K562 (cell line): ENCODE measurements around the gene BHLHE40. TPM values are rescaled to one million over a fixed set of nuclear protein-coding genes. Genes with fewer than 3 reads are reported as not detected.

Experiments
- ARID3A ChIP-seq: IDR thresholded peaks from 2 replicates; pipeline ENCODE4 v1.6.1; 2012; ENCODE audit warnings: low read depth, low read length, improper control_type of control experiment, borderline replicate concordance
- BHLHE40 ChIP-seq: IDR thresholded peaks from 2 replicates; pipeline ENCODE4 v1.6.1; 2011; ENCODE audit warnings: low read length, improper control_type of control experiment
- C11orf30 ChIP-seq: fragments of 450-650 bp; IDR thresholded peaks from 2 replicates; pipeline ENCODE4 v1.6.1; 2016; ENCODE audit warnings: low read depth, mild to moderate bottlenecking
- CBX1 ChIP-seq: sonication (generic); IDR thresholded peaks from 2 replicates; pipeline ENCODE4 v1.6.1; 2016; ENCODE audit warnings: antibody characterized with exemption, low read depth, mild to moderate bottlenecking
- CC2D1A ChIP-seq: fragments of 450-650 bp; IDR thresholded peaks from 2 replicates; pipeline ENCODE4 v1.6.1; 2017; ENCODE audit warnings: mild to moderate bottlenecking
- E2F1 ChIP-seq: sonication (generic); formaldehyde crosslinking; IDR thresholded peaks from 2 replicates; pipeline ENCODE4 v1.8.1; 2023; ENCODE audit warnings: mild to moderate bottlenecking, missing genetic modification reagents, moderate library complexity
- HDAC2 ChIP-seq: fragments of 450-650 bp; IDR thresholded peaks from 2 replicates; pipeline ENCODE4 v1.6.1; 2016; ENCODE audit warnings: mild to moderate bottlenecking
- KLF1 ChIP-seq: fragments of 450-650 bp; IDR thresholded peaks from 2 replicates; pipeline ENCODE4 v1.6.1; 2016; ENCODE audit warnings: missing genetic modification characterization, missing compliant biosample characterization
- NEUROD1 ChIP-seq: fragments of 150-350 bp; IDR thresholded peaks from 2 replicates; pipeline ENCODE4 v1.6.1; 2014; ENCODE audit warnings: borderline replicate concordance, low read length, low read depth; ENCODE audit not compliant: partially characterized antibody
- NFE2L1 ChIP-seq: fragments of 450-650 bp; IDR thresholded peaks from 2 replicates; pipeline ENCODE4 v1.6.1; 2016; ENCODE audit warnings: missing genetic modification characterization, low read depth, mild to moderate bottlenecking, missing compliant biosample characterization, moderate library complexity, borderline replicate concordance
- PHF20 ChIP-seq: fragments of 450-650 bp; IDR thresholded peaks from 2 replicates; pipeline ENCODE4 v1.6.1; 2018; ENCODE audit not compliant: partially characterized antibody
- POLR2A ChIP-seq: fragments of 450-650 bp; conservative IDR thresholded peaks from 2 replicates; pipeline ENCODE4 v1.6.1; 2016
- RBM14 ChIP-seq: fragments of 200-400 bp; formaldehyde crosslinking; IDR thresholded peaks from 2 replicates; pipeline ENCODE4 v1.6.1; 2018; ENCODE audit warnings: low read depth, mild to moderate bottlenecking, low read length, moderate library complexity, borderline replicate concordance; ENCODE audit not compliant: insufficient read depth
- TEAD2 ChIP-seq: fragments of 450-650 bp; IDR thresholded peaks from 2 replicates; pipeline ENCODE4 v1.6.1; 2016; ENCODE audit warnings: missing genetic modification characterization, control low read depth, missing compliant biosample characterization
- TRIM24 ChIP-seq, 2 experiments: fragments of 450-650 bp; IDR thresholded peaks; 2 replicates each; pipeline ENCODE4 v1.6.1; 2016
- ZNF175 ChIP-seq: fragments of 200-800 bp; sonication (Bioruptor generic); IDR thresholded peaks from 2 replicates; pipeline ENCODE4 v1.6.1; 2016; ENCODE audit warnings: low read depth, mild to moderate bottlenecking, missing genetic modification characterization, missing compliant biosample characterization
- ZNF609 ChIP-seq: sonication (generic); formaldehyde crosslinking; IDR thresholded peaks from 2 replicates; pipeline ENCODE4 v1.8.1; 2023; ENCODE audit warnings: missing genetic modification reagents, mild to moderate bottlenecking, borderline replicate concordance
- polyA plus RNA-seq, 8 experiments: library from polyadenylated mRNA; depleted of rRNA in 4 of 8; stranded (reverse) in 5 of 8; unstranded in 3 of 8; fragments of >200 nt; fragmentation: Nextera tagmentation in 2 of 8; fragmentation: Illumina TruSeq in 1 of 8; extraction: Ambion mirVana in 2 of 8; extraction: Trizol in 1 of 8; gene quantifications; 2 replicates each; pipeline versions ENCODE4 v1.2.1 to v1.2.3, GENCODE V29; 2011 to 2014; ENCODE audit warnings: inconsistent platforms in 1 of 8, missing spikeins in 1 of 8
- total RNA-seq, 7 experiments: library from RNA; depleted of rRNA in 6 of 7; stranded (reverse); fragments of >200 nt in 6 of 7; fragmentation: Illumina TruSeq in 2 of 7; extraction: Trizol in 2 of 7; gene quantifications; 2 replicates each; pipeline versions ENCODE4 v1.2.1 to v1.2.3, GENCODE V29; 2011 to 2021; ENCODE audit warnings: low replicate concordance in 1 of 7

Gene BHLHE40
- total and polyA plus RNA-seq, 9 of the 15 experiments (the other 6 are each of a cell fraction or from before 2014, with no cell fraction given): 12.0 to 83.9 (median 31.4) TPM

GRCh38 chr3:4999531-5000184 lies 20.4 kb downstream of the BHLHE40 start (continued):
- TF ChIP-seq NEUROD1 (no peak), ZNF175 (CRISPR knock-in tag) (0 out of 2 replicates have a peak, but pooled peaks have one; percentile 60), HDAC2 (peak; percentile 70), C11orf30 (no peak), CBX1 (no peak), E2F1 (CRISPR knock-in tag) (peak; percentile 55; the same call in 1 of the 2 replicates), ARID3A (no peak), BHLHE40 (peak; percentile 62; the same call in 1 of the 2 replicates), KLF1 (tag) (no peak), NFE2L1 (no peak), TRIM24 (IDR thresholded peaks at IDR 0.05) (no peak), TEAD2 (tag) (no peak), POLR2A (no peak), ZNF609 (CRISPR knock-in tag) (no peak), PHF20 (no peak), CC2D1A (no peak), RBM14 (no peak)
